ENCODE measurements around the gene KIF5A.
A peak's percentile ranks its signal among the peaks of the same experiment; 100 is the strongest.
"Not testable (repeated sequence)": the region's sequence is repeated elsewhere in the genome, so short reads cannot be mapped to it uniquely, and the experiment has no call there.

Gene KIF5A

DNA sequence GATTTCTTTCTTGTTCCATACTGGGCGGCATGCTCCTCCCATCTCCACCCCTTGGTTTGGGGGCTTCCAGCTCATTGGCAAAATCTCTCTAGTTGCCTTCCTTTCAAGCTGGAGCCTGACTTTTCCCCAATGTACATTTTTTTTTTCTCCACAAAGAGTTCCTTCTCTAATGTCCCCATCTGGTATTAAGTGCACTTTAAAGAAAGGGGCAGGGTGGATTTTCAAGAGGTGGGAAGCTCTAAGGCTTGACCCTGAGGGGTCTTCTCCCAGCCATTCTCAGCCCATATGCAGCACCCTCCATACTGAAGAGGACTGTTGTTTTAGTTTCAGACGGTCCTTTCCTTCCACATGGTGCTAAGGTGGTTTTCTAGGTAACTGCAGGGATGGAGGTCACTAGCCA is 35.3 kb downstream of the KIF5A start:
- DNase-seq: no peak

DNA sequence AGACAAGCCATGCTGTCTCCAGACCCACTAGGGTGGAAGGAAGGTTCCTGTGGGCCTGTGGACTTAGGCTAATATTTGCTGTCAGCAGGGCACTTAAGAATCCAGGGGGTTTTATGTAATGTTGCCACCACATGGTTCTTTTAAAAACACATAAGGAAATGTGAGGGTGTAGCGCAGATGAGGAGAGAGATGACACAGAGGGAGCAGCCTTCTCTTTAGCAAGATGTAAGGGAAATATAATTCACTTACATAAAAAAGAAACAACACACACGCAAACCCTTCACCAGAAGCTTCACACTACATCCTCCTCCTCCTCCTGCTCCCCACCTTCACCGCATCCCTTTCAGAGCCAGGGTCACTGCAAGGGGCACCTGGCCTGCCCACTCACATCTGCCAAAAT is 36.3 kb downstream of the KIF5A start:
- DNase-seq: no peak

DNA sequence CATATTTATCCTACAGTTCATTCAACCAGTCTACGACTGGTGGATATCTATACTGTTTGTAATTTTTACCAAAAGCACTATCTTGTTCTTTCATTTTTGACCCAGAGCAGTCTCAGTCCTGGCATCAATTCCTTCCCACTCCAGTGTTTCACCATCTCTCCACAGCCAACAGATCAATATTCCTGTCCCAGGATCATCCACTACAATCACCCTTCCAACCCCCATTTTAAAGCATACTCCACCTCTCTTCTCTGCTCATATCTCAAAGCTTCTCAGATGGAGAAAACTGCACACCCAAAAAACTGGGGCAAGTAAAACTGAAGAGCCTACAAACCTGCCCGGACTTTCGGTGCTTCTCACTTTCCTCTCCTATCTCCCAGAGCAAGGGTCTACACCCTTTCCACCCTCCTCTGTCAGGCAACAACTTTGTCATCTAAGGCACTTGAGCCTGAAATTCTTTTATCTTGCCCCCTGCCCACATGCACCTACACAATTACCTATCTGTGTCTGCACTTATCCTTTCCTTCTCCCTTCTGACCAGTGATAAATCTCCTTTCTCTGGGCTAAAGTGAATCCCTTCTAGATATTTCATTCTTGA is 37.1 kb downstream of the KIF5A start:
- no peak for DNase-seq

DNA sequence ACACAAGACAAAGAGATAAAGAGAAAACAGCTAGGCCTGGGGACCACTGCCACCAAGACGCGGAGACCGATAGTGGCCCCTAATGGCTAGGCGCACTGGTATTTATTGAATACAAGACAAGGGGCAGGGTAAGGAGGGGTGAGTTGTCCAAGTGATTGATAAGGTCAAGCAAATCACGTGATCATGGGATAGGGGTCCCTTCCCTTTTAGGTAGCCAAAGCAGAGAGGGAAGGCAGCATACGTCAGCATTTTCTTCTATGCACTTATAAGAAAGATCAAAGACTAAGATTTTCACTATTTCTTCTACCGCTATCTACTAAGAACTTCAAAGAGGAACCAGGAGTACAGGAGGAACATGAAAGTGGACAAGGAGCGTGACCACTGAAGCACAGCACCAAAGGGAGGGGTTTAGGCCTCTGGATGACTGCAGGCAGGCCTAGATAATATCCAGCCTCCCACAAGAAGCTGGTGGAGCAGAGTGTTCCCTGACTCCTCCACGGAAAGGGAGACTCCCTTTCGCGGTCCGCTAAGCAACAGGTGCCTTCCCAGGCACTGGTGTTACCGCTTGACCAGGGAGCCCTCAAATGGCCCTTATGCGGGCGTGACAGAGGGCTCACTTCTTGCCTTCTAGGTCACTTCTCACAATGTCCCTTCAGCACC is 39.2 kb downstream of the KIF5A start:
- DNase-seq: not testable (repeated sequence)

DNA sequence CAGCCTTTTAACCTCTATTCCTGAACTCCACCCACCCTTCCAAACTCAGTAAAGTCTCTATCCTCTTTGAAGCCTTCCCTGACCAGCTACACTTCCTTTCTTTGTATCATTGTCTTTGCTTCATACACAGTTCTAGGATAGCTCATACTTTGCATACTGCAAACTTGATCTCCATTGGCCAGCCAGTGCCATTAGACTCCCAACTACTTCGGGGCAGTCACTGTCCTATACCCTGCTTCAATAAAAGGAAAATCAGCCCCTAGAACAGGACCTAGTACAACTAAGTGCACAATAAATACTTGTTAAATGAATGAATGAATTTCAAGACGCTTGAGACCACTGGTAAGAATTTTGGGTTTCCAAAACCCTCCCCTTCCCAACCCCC is 40.6 kb downstream of the KIF5A start:
- no peak for DNase-seq

DNA sequence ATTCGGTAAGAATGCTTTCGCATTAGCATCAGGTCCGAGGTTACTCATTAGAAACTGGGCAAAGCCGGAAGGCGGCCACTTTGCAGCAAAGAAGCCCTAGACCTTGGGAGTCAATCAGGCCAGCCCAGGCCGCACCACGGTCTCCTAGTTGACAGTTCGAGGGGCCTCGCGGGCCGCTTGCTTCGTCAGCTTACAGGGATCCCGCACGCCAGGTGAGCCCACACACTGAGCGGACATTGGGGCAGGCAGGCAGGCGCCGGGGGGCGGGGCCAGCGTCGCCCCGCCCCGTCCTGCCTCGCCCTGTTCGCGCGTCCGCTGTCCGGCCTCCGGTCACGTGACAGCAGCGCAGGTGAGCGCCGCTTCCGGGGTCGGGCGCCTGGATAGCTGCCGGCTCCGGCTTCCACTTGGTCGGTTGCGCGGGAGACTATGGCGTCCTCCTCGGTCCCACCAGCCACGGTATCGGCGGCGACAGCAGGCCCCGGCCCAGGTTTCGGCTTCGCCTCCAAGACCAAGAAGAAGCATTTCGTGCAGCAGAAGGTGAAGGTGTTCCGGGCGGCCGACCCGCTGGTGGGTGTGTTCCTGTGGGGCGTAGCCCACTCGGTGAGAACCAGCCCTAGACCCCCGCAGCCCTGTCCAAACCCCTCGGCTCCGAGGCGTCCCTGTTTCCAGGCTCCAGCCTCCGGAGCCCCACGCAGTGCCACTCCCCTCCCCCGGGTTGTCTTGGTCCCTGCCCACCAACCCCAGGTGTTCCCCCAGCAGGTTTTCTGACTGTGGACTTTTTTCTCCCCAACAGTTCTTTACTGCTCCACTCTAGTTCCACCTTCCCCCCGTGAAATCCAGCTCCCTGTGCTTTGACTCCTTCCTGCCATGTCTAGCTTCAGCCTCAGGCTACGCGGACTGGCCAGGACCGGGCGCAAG is 41.3 kb downstream of the KIF5A start, which contains the start of gene PIP4K2C:
PIP4K2C (plus strand) TSS at position 329 of the 918 bp plus-strand sequence; CDS start at position 427, 98 bp downstream.
- DNase-seq: peak; percentile 53

DNA sequence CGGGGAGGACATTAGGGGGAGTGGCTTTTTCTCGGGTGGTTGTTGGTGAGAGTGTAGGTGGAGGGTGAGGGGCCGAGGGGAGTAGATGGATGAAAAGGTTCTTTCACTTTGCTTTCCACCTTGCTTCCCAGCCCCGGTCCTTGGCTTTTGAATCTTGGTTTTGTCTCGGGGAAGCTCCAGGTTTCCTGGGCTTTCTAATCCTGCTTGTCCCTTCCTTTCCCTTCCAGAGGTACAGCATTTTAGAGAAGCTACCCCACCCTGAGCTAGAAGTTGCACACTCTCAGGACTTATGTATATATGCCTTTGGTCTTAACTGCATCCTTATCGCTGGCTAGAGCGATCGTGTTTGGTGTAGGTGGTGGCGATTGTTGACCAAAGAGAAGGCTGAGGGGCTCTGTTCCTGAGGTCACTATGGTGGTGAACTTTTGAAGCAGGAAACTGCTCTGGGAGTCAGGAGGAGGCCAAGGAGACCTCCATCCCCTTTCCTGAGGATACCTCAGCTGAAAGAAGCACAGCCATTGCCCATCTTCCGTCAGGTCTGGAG is 42.0 kb downstream of the KIF5A start:
- DNase-seq: no peak

DNA sequence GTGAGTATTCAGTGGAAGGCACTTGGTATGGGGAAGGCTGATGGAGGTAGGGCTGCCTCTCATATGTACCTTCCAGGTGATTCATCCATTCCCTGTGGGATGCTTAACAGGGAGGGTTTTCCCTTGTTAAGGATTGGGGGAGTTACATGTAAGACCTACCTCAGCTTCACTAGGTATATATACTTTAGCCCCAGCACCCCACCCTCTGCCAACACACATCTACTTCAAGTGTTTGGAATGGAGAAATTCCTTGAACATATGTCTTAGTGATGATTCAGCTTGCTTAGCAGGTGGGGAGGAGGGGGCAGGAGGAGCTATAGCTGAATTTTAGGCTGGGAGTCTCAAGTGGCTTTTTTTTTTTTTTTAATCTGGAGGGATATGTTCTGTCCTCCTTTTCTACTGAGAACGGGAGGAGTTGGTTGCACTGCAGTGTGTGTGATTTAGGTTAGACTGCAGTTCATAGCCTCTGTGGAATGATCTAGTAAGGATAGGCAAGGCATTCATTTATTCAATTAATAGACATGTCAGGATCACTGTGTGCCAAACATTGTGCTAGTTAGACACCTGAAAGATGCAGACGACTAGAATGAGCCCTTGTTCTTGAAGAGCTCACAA is 42.8 kb downstream of the KIF5A start:
- DNase-seq: no peak

DNA sequence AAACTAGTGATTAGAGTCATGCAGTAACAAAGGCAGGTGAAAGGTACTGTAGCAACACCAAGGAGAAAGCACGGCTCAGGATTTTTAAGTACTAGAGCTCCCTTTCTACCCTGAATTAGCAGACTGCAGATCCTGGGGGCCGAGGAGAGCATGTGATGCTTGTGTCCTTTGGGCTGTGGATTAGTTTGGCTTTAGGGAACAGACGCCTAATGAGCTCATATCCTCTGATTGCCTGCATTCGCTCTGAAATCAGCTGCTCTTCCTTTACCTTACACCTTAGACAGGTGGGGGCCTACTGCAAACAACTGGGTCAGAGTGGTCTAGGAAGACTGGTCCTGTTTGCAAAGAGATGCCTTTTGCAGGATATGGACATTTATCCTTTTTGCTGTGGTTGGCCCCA is 43.3 kb downstream of the KIF5A start:
- DNase-seq: no peak

DNA sequence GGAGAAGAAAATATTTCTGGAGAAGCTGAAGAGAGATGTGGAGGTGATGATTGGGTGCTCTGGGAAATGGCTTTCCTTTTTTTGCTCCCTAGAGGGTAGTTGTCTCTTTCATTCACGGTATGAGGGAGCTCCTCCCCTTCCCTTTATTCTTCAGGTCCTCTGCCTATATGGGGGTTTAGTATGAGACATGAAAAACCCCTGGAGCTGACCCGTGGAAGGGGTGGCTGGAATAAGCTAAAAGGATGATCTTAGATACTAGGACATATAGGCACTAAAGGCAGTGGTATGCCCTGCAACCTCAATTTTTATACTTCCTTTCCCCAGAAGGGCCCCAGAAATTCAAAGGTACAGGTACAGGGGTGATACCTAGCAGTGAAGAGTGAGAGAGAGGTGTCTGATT is 50.6 kb downstream of the KIF5A start:
- no peak for DNase-seq

DNA sequence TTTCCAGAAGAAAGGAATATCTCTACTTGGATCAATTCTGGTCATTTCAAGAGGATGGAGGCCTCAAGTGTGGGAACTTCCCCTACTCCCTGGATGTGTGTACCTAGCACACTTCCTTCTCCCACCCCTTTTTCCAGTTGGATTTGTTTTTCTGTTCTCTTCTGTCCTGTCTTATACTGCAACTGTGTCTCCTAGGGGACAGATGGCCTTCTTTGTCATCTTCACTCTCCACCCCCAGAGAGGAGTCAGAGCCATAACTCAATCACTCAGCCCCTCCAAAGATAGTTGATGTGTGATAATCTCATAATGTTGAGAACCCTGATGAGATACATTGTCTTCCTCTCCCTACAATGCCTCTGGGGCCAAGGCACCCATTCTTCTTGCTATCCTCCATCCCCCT is 52.7 kb downstream of the KIF5A start:
- no peak for DNase-seq

DNA sequence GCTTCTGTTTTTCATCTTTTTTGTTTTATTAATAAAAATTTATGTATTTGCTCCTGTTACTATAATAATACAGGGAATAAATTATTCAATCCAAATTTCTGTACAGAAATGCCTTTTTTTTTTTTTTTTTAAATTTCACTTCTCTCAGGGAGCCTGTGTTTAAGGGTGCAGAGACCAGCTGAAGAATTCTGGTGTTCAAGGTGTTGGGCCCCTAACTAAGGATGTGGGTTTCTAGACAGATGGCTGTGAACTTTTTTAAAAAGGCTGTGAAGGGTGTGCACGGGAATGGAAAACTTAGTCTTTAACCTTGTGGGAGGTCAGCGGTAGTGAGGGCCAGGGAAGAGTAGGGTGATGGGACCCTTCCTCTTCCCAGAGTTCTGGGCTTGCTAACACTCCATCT is 53.5 kb downstream of the KIF5A start:
- no peak for DNase-seq

DNA sequence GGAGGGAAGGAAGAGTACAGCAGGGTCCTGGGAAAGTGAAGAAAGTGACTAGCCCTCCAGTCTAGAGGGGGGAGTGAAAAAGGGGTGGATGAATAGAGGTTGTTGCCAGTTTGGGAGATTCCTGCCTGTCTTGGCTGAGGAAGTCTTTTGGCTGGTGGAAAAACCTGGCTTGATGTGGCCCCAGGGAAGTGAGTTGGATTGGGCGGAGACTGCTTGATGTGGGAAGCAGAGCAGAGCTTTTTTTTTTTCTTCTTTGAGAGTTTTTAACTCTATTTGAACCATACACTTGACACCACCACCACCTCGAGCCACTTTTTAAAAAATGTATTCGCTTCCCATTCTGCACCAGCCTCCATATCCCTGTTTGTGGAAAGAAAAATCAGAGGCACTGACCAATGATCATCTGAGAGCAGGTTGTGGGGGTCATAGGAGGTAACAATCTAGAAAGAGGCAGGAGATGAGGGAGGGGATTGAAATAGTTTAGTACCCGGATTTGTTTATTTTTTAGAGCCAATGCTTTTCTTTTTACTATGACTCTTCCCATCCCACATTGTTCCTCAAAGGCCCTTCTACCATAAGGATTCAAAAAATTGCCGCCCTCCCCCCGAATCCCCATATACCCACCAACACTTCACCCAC is 54.1 kb downstream of the KIF5A start:
- DNase-seq: peak; percentile 24

DNA sequence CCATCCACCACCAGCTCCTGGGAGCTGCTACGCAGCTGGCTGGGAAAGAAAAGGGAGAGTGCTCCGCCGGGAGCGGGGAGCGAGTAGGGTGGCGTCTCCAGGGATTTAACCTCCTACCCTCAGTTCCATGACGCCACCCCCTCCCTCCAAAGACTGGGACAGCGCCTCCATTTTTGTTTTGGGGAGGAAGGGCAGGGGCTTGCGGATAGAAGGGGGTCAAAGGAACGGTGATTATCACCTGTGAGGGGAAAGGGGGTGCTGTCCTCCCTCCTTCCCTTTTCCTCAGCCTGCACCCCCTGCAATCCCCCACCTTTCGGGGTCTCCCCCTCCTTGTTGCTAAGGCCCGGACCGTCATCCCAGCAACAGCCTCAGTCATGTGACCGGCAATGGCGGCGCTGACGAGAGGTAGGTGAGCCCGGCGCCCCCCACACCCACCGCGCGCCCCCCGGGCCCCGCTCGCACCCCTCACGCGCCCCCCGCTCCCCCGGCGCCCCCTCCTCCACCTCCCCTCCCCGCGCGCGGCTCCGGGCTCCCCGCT is 54.7 kb downstream of the KIF5A start, which contains the start of gene DTX3:
DTX3 (plus strand) TSS at position 371 of the 538 bp plus-strand sequence. CDS start 1,694 bp downstream, outside the sequence.
- peak; percentile 3 for DNase-seq

DNA sequence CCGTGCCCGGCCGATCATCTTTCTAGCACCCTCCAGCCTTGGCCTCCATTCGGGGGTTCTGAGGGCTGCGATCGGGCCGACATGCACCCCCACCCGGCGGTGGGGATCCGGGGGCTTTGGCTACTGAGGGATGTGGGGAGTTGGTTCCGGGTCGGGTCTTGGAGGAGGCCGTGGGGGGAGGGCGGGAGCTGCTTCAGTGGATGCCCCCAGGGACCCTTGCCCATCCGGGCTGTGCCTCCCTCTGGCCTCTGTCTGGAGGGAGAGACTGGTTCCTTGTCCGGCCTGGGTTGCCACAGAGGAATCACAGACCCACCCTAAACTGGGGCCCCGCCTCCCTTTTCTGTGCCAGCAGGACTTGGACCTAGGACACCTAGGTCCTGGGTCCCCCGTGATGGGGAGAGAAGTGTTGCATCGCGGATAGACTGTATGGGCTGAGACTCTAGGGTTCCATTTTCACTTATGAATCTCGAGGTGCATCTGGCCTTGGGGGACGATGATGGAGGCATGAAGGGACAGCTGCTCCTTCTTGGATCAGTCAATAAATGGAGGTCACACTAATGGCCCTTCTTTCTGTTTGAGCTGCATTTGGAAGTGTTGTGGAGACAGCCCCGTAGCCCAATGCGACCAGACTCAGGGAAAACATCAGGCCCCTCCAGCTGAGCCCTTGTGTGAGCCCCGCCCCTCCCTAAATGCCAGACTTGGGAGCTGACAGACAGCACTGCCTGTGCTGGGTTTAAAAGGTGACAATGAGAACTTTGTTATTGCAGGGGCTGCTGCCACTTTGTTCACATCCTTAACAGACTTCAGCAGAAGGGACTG is 55.4 kb downstream of the KIF5A start:
- DNase-seq: no peak

DNA sequence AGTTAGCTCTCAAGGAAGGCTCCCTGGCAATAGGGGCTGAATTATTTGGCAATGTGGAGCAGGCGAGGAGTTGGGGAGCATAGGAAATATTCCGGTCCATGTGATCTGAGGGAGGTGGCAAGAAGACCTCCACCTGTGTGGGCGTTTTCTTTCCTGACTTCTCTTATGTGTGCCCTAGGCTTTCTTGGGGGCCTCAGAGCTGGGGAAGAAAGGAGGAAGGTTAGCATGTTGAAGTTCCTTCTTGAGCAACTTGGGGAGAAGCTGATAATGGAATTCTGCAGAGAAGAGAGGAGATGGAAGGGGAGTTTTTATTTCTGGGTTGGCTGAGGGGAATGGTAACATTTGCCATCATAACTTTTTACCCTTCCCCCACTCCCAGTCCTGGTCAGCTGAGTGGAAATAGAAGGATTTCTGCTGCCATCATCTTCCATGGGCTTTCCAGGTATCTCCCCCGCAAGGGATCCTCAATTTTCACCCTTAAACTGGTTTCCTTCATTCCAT is 56.0 kb downstream of the KIF5A start:
- DNase-seq: no peak

DNA sequence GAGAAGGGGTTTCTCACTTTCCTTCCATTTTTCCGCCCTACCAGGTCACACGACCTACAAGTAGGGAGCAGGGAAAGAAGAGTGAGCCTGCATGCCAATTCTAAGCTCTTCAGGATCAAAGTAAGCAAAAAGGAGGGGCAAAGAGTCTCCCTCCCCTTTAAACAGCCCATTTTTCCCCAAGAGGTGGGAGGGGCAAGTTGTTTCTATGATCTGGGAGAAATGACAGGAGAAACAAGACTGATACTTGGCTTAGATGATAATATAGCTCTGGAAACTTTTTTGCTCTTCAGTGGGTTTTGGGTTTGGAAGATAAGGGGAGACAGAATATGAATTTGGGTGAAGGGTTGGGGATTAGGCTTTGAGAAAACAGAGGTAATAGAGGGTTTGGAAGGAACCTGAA is 56.6 kb downstream of the KIF5A start:
- DNase-seq: no peak

DNA sequence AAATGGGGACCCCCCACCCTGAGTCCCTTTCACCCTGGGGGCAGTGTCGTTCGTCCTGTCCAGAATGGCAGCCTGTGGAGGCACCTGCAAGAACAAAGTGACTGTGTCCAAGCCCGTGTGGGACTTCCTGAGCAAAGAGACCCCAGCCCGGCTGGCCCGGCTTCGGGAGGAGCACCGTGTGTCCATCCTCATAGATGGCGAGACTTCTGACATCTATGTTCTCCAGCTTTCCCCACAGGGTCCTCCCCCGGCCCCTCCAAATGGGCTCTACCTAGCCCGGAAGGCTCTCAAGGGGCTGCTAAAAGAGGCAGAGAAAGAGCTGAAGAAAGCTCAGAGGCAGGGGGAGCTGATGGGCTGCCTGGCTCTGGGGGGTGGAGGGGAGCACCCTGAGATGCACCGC is 57.0 kb downstream of the KIF5A start:
- no peak for DNase-seq

DNA sequence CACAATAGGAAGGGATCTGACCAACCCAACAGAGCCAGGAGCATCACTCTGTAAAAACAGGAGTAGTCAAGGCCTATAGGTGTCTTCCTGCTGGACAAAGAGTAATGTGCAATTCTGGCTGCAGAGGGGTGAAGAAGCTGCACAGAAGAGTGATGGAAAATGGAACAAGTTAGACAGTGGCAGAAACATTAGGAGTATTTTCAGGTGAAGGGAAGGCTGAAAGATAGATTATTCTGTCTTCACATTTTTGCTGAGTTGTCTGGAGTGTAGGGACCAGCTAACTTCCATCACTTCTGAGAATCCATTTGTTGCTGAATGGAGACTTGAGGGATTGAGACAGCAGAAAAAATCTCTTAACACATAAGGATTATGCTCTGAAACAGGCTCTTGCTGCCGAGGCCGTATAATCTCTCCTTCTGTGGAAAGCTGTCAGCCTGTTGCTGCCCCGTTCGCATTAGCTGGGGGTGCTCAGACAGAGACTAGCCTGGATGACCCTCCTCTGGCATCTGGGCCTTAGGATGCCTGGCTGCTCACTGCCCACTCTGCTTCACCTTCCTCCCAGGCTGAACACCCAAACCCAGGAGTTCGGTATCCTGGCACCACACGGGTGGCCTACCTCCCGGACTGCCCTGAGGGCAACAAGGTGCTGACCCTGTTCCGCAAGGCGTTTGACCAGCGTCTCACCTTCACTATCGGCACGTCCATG is 58.3 kb downstream of the KIF5A start:
- no peak for DNase-seq

DNA sequence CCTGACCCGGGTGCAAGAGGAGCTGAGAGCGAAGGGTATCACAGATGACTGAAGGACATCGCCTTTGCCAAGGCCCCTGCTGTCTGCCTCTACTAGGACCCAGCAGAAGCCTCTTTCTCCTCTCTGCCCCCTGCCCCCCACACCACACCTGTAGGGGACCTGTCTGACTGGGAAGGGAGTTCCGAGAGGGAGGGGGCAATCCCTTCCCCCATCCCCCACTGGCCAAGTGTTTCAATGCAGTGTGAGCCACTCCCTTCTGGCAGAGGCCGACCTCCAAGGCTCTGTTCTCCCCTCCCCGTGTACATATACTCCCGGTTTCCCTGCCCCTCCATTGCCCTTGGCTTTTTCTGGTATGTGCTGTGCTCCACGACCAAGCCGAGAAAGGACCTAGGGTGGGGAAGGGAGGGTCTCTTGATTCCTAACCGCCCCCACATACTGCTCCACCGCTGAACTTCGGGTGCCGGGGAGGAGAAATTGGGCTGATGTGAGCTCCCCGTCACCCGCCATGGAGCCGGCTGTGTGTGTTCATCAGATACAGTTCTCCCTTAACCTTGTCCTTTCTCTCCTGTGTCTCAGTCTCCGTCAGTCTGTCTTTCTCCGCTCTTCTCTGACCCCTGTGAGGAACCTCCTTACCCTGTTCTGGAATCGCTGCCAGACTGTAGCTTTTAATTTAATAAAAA is 59.4 kb downstream of the KIF5A start:
- DNase-seq: no peak

All from DMS79 treated with DMSO at 0.1 percent for 48 hours (cell line).